ENCODE data around the gene HDAC7.

DNA sequence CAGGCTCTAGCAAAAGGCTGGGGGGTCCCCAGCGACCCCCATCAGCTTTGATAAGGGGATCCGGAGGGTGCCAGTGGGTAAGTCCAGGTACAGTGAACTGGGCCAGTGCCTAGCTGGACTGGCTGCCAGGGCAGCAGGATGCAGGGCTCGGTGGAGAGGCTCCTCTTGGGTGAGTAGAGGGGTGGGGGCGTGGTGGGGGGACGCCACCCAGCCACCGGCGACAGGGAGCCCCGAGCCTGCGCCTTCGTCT is 61.2 kb downstream of the HDAC7 start:
- TF ChIP-seq CTCF (conservative IDR thresholded peaks at IDR 0.05; ENCODE audit: low read depth, low read length) (no peak), EZH2 (IDR thresholded peaks at IDR 0.05; ENCODE audit: low read length, unreplicated experiment) (no peak), EZH2phosphoT487 (IDR thresholded peaks at IDR 0.05; ENCODE audit: borderline replicate concordance, low read length) (no peak)

All from PC-3 (cell line).